HFFc6 (cell line): ENCODE measurements around the gene MMP3. TPM values are rescaled to one million over a fixed set of nuclear protein-coding genes. Genes with fewer than 3 reads are reported as not detected.

Source experiments
- DNase-seq: peaks from one replicate; pipeline ENCODE4 v3.0.0-alpha.2; 2018
- H3K27ac Mint-ChIP-seq: 2 replicates; pipeline ENCODE4 v1.8.0; 2020; ENCODE audit warnings: mild to moderate bottlenecking, mixed read lengths
- H3K27me3 Mint-ChIP-seq: 2 replicates; pipeline ENCODE4 v1.8.0; 2021; ENCODE audit warnings: mild to moderate bottlenecking, moderate library complexity, mixed read lengths; ENCODE audit not compliant: insufficient read depth
- H3K36me3 Mint-ChIP-seq: 2 replicates; pipeline ENCODE4 v1.8.0; 2021; ENCODE audit warnings: low read depth, mixed read lengths
- H3K4me1 Mint-ChIP-seq: 2 replicates; pipeline ENCODE4 v1.8.0; 2020; ENCODE audit warnings: low read depth, mixed read lengths
- H3K4me3 Mint-ChIP-seq: 2 replicates; pipeline ENCODE4 v1.8.0; 2020; ENCODE audit warnings: mild to moderate bottlenecking, moderate library complexity, mixed read lengths
- H3K9me3 Mint-ChIP-seq: 2 replicates; pipeline ENCODE4 v1.8.0; 2020; ENCODE audit warnings: mild to moderate bottlenecking, mixed read lengths
- total RNA-seq, 6 experiments: library from RNA; stranded (reverse); fragmentation: NEBNext Ultra II Directional; extraction: Animal tissue kit (Norgen Biotek cat#: 25700); gene quantifications; 2 replicates in 1 of 6; 3 replicates in 5 of 6; pipeline ENCODE4 v1.2.3, GENCODE V29; 2021
- TF ChIP-seq, protein P1 (sequence below): fragments of 200-600 bp; sonication (generic); IDR thresholded peaks from 2 replicates; pipeline ENCODE4 v1.5.0; 2021; ENCODE audit warnings: antibody characterized with exemption, mild to moderate bottlenecking

Gene MMP3
- total RNA-seq, 6 experiments from 2014 or later, result 35.4 to 112 (median 42.1) TPM

DNA sequence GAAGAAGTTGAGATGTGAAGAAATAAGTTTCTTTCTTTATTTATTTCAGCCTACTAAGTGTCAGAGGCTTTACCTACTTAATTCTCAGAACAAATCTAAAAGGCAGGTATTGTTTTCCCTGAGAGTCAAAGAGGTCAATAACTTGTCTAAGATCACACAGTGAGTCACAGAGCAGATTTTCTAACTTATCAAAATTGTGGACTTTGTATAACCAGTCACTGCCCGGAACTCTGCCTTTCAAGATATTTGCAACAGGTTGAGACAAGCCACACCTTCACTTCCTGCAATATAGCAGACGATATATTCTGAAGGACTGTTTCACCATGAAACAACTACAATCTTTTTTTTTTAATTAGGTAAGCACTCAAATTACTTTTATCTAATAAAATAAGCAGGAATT lies 10.5 kb upstream of the MMP3 start:
- no peak for DNase-seq
- TF ChIP-seq, protein P1, sequence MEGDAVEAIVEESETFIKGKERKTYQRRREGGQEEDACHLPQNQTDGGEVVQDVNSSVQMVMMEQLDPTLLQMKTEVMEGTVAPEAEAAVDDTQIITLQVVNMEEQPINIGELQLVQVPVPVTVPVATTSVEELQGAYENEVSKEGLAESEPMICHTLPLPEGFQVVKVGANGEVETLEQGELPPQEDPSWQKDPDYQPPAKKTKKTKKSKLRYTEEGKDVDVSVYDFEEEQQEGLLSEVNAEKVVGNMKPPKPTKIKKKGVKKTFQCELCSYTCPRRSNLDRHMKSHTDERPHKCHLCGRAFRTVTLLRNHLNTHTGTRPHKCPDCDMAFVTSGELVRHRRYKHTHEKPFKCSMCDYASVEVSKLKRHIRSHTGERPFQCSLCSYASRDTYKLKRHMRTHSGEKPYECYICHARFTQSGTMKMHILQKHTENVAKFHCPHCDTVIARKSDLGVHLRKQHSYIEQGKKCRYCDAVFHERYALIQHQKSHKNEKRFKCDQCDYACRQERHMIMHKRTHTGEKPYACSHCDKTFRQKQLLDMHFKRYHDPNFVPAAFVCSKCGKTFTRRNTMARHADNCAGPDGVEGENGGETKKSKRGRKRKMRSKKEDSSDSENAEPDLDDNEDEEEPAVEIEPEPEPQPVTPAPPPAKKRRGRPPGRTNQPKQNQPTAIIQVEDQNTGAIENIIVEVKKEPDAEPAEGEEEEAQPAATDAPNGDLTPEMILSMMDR, result no peak
- H3K36me3 Mint-ChIP-seq, result peaks cover 4% of the 10 kb centered on the region; the same call in 1 of the 2 replicates
- H3K27ac Mint-ChIP-seq, result no peak overlapping the region
- no peaks in the 10 kb centered on the region; the same call in 1 of the 2 replicates for H3K27me3 Mint-ChIP-seq
- H3K4me1 Mint-ChIP-seq, result peaks cover 59% of the 10 kb centered on the region
- H3K9me3 Mint-ChIP-seq, result no peaks in the 10 kb centered on the region
- H3K4me3 Mint-ChIP-seq, result no peak overlapping the region

DNA sequence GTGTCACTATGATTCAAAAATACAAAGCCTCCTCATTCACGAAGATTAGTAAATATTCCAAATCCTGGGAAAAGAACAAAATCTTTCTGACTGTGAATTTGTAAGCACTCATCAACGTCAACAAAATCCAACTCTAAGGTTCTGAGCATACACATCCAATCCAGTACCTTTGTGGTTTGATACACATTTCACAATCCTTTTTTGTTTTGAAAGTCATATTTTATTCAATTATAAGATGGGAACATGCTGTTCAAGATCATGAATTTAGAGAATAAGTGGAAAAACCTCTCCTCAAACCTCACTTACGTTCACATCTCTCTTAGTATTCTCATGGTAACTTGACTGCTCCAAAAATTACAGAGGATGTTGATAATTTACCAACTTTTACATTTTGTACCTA lies 9.6 kb upstream of the MMP3 start:
- peak overlapping the region; percentile 42; the same call in 1 of the 2 replicates for H3K27ac Mint-ChIP-seq
- TF ChIP-seq, protein P1, result no peak
- H3K27me3 Mint-ChIP-seq, result no peaks in the 10 kb centered on the region
- peaks cover 4% of the 10 kb centered on the region; the same call in 1 of the 2 replicates for H3K36me3 Mint-ChIP-seq
- no peaks in the 10 kb centered on the region for H3K9me3 Mint-ChIP-seq
- H3K4me3 Mint-ChIP-seq, result no peak overlapping the region; the same call in 1 of the 2 replicates
- peaks cover 66% of the 10 kb centered on the region for H3K4me1 Mint-ChIP-seq
- no peak for DNase-seq

DNA sequence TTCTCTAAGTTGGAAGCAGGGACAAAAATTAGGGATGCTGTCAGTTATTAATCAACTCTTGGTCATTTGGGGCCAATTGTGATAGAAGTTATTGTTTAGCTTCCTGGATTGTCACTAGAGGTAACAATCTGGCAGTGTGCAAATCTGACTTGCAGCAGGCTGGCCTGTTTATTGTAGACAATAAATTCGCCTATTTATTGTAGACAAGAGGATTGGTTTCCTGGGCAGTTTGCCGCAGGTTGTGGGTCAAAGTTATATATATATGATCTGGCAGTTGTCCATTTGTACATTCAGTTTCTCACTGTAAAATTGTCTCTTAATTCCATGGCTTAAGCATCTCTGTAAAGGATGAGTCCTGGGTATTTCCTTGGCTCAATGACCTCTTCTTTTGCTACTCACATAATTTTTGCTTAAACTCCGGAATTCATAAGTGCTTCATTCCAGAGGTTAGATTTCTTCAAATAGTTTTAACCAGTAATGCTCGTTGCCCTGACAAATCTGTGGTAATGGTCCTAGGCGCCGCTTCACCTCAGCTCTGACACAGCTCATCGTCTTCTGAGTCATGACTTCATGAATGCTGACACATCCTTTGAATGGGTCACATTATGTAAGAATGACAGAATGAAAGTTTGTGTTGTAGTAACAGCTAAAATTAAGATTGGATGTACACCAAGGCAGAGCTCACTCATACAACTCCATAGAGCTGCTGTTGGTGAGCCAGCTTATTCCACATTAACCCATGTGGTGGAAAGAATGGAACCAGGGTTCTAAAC lies 7.8 kb upstream of the MMP3 start:
- DNase-seq, result peak; percentile 97
- peaks cover 4% of the 10 kb centered on the region; the same call in 1 of the 2 replicates for H3K36me3 Mint-ChIP-seq
- TF ChIP-seq, protein P1, result no peak
- peak overlapping the region; percentile 42 for H3K4me3 Mint-ChIP-seq
- peak overlapping the region; percentile 89 for H3K27ac Mint-ChIP-seq
- peaks cover 67% of the 10 kb centered on the region for H3K4me1 Mint-ChIP-seq
- H3K9me3 Mint-ChIP-seq, result no peaks in the 10 kb centered on the region
- H3K27me3 Mint-ChIP-seq, result no peaks in the 10 kb centered on the region

DNA sequence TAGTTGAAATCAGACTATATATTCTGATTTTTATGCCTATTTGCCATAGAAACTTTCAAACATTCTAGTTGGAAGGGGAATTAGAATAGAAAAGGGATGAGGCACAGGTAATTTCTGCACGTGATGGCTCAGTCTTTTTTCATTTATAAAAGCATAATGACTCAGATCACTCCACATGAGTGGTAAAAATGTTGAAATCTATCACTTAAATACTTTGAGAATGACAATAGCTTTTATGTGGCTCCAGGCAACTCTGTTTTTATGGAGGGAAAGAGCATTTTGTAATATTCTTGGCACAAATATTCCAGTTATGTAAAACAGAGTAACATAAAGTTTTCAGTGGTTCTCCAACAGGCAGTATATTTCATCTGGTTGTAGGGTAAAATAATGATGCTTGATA lies 5.9 kb upstream of the MMP3 start:
- H3K27me3 Mint-ChIP-seq, result no peaks in the 10 kb centered on the region
- peak overlapping the region; percentile 44 for H3K4me3 Mint-ChIP-seq
- H3K27ac Mint-ChIP-seq, result peak overlapping the region; percentile 66
- H3K36me3 Mint-ChIP-seq, result peaks cover 4% of the 10 kb centered on the region; the same call in 1 of the 2 replicates
- H3K4me1 Mint-ChIP-seq, result peaks cover 75% of the 10 kb centered on the region
- no peaks in the 10 kb centered on the region for H3K9me3 Mint-ChIP-seq
- peak; percentile 72 for DNase-seq
- TF ChIP-seq, protein P1, result no peak

DNA sequence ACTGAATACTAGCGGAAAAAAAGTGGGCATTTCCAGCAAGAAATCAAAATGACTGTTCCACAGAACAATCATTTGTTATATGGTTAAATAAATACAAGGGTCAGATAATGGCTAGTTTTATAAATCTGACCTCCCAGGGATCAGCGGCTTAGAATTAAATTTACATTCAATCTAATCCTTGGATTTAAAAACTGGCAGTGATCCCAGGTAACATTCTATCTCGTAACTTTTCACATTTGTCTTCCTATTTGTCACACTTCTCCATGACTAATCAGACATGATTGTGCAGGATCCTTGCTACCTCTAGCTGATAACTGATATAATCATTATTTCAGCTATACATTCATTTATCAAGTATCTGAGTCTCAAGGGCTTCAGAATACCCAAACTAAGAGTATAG lies 2.9 kb upstream of the MMP3 start:
- TF ChIP-seq, protein P1, result no peak
- Mint-ChIP-seq H3K4me1 (peaks cover 86% of the 10 kb centered on the region), H3K36me3 (no peaks in the 10 kb centered on the region), H3K9me3 (no peaks in the 10 kb centered on the region), H3K27me3 (no peaks in the 10 kb centered on the region), H3K27ac (peak overlapping the region; percentile 40), H3K4me3 (no peak overlapping the region; the same call in 1 of the 2 replicates)
- peak; percentile 27 for DNase-seq
